ENCODE results near the gene COL5A2. TPM values are rescaled to one million over a fixed set of nuclear protein-coding genes. Genes with fewer than 3 reads are reported as not detected.

Gene COL5A2
- total RNA-seq, 1 donor from 2014 or later = 23.7 TPM

GRCh38 chr2:189165656-189166380, 13.7 kb downstream of the COL5A2 start:
- Mint-ChIP-seq H3K4me1 (ENCODE audit: low read depth, unreplicated experiment) (peaks cover 4% of the 10 kb centered on the region), H3K27ac (ENCODE audit: unreplicated experiment) (no peak overlapping the region), H3K27me3 (ENCODE audit: unreplicated experiment) (no peaks in the 10 kb centered on the region), H3K9me3 (ENCODE audit: unreplicated experiment) (no peaks in the 10 kb centered on the region), H3K4me3 (ENCODE audit: unreplicated experiment) (no peak overlapping the region), H3K36me3 (ENCODE audit: unreplicated experiment) (no peaks in the 10 kb centered on the region)
- TF ChIP-seq CTCF (IDR thresholded peaks at IDR 0.05; ENCODE audit: partially characterized antibody, unreplicated experiment) = no peak
- DNase-seq = no peak

- Mint-ChIP-seq H3K27me3 (ENCODE audit: unreplicated experiment) (no peaks in the 10 kb centered on the region), H3K4me3 (ENCODE audit: unreplicated experiment) (no peak overlapping the region), H3K4me1 (ENCODE audit: low read depth, unreplicated experiment) (peaks cover 4% of the 10 kb centered on the region), H3K36me3 (ENCODE audit: unreplicated experiment) (no peaks in the 10 kb centered on the region), H3K9me3 (ENCODE audit: unreplicated experiment) (no peaks in the 10 kb centered on the region), H3K27ac (ENCODE audit: unreplicated experiment) (no peak overlapping the region)
- no peak for DNase-seq
- TF ChIP-seq CTCF (IDR thresholded peaks at IDR 0.05; ENCODE audit: partially characterized antibody, unreplicated experiment) = no peak
These were observed 14.8 kb downstream of the COL5A2 start for GRCh38 chr2:189164746-189165145.

GRCh38 chr2:189163889-189164288, 15.7 kb downstream of the COL5A2 start:
- no peaks in the 10 kb centered on the region for H3K9me3 Mint-ChIP-seq (ENCODE audit: unreplicated experiment)
- no peak for DNase-seq
- no peak overlapping the region for H3K4me3 Mint-ChIP-seq (ENCODE audit: unreplicated experiment)
- no peak overlapping the region for H3K27ac Mint-ChIP-seq (ENCODE audit: unreplicated experiment)
- no peaks in the 10 kb centered on the region for H3K36me3 Mint-ChIP-seq (ENCODE audit: unreplicated experiment)
- no peak for TF ChIP-seq CTCF (IDR thresholded peaks at IDR 0.05; ENCODE audit: partially characterized antibody, unreplicated experiment)
- H3K4me1 Mint-ChIP-seq (ENCODE audit: low read depth, unreplicated experiment) = peaks cover 1% of the 10 kb centered on the region
- H3K27me3 Mint-ChIP-seq (ENCODE audit: unreplicated experiment) = no peaks in the 10 kb centered on the region

GRCh38 chr2:189162566-189162965, 17.0 kb downstream of the COL5A2 start:
- Mint-ChIP-seq H3K9me3 (ENCODE audit: unreplicated experiment) (peaks cover 2% of the 10 kb centered on the region), H3K4me1 (ENCODE audit: low read depth, unreplicated experiment) (no peaks in the 10 kb centered on the region), H3K4me3 (ENCODE audit: unreplicated experiment) (no peak overlapping the region), H3K36me3 (ENCODE audit: unreplicated experiment) (no peaks in the 10 kb centered on the region), H3K27ac (ENCODE audit: unreplicated experiment) (no peak overlapping the region), H3K27me3 (ENCODE audit: unreplicated experiment) (peaks cover 2% of the 10 kb centered on the region)
- TF ChIP-seq CTCF (IDR thresholded peaks at IDR 0.05; ENCODE audit: partially characterized antibody, unreplicated experiment) = no peak
- DNase-seq = no peak

GRCh38 chr2:189161894-189162293, 17.7 kb downstream of the COL5A2 start:
- H3K9me3 Mint-ChIP-seq (ENCODE audit: unreplicated experiment) = peaks cover 2% of the 10 kb centered on the region
- H3K36me3 Mint-ChIP-seq (ENCODE audit: unreplicated experiment) = no peaks in the 10 kb centered on the region
- H3K27ac Mint-ChIP-seq (ENCODE audit: unreplicated experiment) = no peak overlapping the region
- no peaks in the 10 kb centered on the region for H3K4me1 Mint-ChIP-seq (ENCODE audit: low read depth, unreplicated experiment)
- no peak for DNase-seq
- H3K27me3 Mint-ChIP-seq (ENCODE audit: unreplicated experiment) = peaks cover 2% of the 10 kb centered on the region
- no peak overlapping the region for H3K4me3 Mint-ChIP-seq (ENCODE audit: unreplicated experiment)
- no peak for TF ChIP-seq CTCF (IDR thresholded peaks at IDR 0.05; ENCODE audit: partially characterized antibody, unreplicated experiment)
